WI38 (cell line): ENCODE measurements around the gene FTO.
A peak's percentile ranks its signal among the peaks of the same experiment; 100 is the strongest.

Experiments used
- H3K4me3 ChIP-seq: 2 replicates; pipeline ENCODE4 v1.5.1; 2011; ENCODE audit warnings: low read depth, mild to moderate bottlenecking, control low read depth, low read length
- CTCF ChIP-seq: IDR thresholded peaks from 2 replicates; pipeline ENCODE4 v1.5.1; 2012; ENCODE audit warnings: low read depth, mild to moderate bottlenecking, control low read depth, low read length

The FTO gene

DNA sequence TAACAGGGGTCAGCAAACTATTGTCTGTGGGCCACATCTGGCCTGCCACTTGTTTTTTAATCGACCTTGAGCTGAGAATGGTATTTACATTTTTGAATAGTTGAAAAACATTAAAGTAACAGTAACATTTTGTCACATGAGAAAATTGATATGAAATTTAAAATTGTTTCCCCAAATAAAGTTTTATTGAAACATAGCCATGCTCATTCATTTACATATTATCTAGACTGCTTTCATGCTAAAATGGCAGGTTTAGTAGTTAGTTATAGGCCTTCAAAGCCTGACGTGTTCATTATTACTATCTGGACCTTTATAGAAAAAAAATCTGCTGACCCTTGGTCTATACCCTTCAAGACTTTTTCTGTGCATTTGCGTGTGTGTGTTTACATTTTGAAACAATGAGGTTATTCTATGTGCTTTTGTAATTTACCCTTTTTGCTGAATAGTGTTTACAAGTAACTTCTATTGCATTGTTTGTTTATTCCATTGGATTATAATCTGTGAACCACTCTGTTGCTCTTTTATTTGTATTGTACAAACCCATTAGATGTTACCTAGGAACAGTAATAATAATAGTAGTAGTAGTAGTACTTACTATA lies 37.1 kb downstream of the FTO start:
- no peak overlapping the region for H3K4me3 ChIP-seq
- TF ChIP-seq CTCF, result no peak

DNA sequence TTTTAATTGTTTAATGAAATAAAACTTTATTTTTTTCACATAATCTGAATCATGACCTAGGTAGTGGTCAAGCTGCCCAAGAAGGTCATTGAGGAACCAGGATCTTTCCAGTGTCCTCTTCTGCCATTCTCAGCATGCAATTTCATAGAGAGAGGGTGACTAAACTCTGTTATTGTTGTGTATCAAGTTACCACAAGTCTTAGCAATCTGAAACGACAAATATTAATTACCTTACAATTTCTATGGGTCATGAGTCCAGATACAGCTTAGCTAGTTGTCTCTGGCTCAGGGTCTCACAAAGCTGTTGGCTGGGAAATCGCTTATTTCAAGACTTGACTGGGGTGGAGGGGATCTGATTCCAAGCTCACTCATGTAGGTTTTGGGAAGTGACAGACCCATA lies 37.6 kb downstream of the FTO start:
- TF ChIP-seq CTCF, result no peak
- H3K4me3 ChIP-seq, result no peak overlapping the region

DNA sequence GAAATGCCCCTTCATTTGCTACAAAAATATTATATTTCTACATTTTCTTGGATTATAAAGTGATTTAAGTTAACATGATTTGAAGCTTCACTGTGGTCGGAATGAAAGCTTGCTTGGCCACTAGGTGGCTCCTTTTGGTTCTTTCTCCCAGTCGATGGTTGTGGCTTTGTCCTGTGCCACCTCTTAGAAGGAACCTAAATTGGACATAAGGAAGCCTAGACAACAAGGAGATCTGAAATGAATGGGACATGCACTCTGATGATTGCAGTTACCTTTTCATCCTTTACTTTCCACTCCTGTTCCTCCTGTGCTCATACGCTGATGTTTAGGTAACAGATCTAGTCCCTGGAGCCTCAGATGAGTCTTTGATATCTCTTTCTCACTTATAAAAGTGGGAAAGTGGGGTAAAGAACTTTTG lies 39.2 kb downstream of the FTO start:
- H3K4me3 ChIP-seq, result no peak overlapping the region
- peak; percentile 54 for TF ChIP-seq CTCF

DNA sequence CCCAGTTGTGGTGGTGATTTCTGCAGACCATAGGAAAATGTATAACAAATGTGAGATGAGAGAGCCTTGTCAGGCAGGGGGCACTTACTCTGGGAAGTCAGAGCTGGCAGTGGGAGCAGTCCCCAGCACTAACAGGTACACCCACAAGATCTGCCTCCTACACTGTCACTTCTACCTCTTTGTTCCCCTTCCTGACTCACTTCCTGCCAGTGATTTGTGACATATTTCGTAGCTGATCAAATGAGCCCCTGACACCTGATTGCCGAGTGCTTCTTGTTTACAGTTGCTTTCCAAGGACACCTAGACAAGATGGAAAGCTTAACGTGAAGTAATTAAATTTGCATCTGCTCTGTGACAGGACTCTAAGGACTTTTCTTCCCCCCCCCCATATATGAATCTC lies 40.5 kb downstream of the FTO start:
- no peak for TF ChIP-seq CTCF
- H3K4me3 ChIP-seq, result no peak overlapping the region

DNA sequence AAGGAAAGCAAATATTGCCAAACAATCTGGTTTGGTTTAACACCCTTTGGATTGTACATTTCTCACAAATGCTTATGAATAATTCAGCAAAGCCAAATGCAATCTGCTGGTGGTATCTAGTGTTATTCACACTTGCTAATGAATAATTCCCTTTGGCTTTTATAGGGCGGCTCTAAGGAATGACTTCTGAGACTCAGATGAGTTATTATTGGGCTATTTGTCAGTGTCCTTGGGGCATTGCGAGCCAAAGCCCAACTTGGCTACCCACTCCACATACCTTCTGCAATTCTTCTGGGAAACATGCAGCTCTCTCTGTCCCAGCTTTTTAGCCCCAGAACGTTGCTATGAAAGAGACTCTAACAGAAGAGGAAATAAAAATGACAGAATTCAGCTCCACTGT lies 41.1 kb downstream of the FTO start:
- H3K4me3 ChIP-seq, result no peak overlapping the region
- no peak for TF ChIP-seq CTCF

- peak; percentile 17; the same call in 1 of the 2 replicates for TF ChIP-seq CTCF
- H3K4me3 ChIP-seq, result no peak overlapping the region
Measured at GRCh38 chr16:53745753-53746266, 41.9 kb downstream of the FTO start.

GRCh38 chr16:53752560-53752959 lies 48.6 kb downstream of the FTO start:
- H3K4me3 ChIP-seq, result no peak overlapping the region

More at GRCh38 chr16:53752560-53752959, 48.6 kb downstream of the FTO start:
- no peak for TF ChIP-seq CTCF
